Coronary artery (tissue), 2 donors: ENCODE results near the gene MAST4.
"Not testable (repeated sequence)": the region's sequence is repeated elsewhere in the genome, so short reads cannot be mapped to it uniquely, and the experiment has no call there.

Experiments used
- DNase-seq: peaks from one replicate; pipeline ENCODE4 v3.0.0-alpha.2; 2017; ENCODE audit warnings: low spot score
- H3K27ac ChIP-seq, 2 donors: fragments of 200-600 bp; sonication (generic); one replicate each; pipeline ENCODE4 v1.5.1; 2016 to 2019
- H3K4me3 ChIP-seq: fragments of 200-600 bp; sonication (generic); 2 replicates; pipeline ENCODE4 v1.5.1; 2016; ENCODE audit warnings: mild to moderate bottlenecking, moderate library complexity
- CTCF ChIP-seq: fragments of 200-600 bp; sonication (generic); IDR thresholded peaks from one replicate; pipeline ENCODE4 v1.5.1; 2019; ENCODE audit warnings: antibody characterized with exemption

The MAST4 gene

DNA sequence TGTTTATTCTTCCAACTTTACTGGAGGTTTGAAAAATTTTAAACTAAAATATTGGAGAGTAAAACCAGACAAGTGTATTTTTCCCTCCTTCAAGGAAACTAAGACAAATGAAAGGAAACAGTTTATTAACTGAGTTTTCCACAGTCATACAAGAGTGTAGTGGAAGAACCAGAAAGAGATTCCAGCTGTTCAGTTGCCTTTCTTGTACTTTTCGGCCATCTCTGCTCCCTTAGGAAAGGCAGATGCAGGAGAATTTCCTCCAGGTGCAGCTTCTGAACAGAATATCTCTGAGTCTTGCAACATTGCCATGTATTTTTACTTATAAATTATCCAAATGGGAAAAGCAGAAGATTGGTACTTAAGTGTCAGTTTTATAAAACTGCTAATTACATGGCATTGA lies 217.1 kb downstream of the MAST4 start:
- no peak for DNase-seq
- H3K27ac ChIP-seq, result no peak overlapping the region
- no peak for TF ChIP-seq CTCF
- H3K4me3 ChIP-seq, result no peak overlapping the region

- no peak for DNase-seq
- peak; percentile 51 for TF ChIP-seq CTCF
- no peak overlapping the region for H3K27ac ChIP-seq
- no peak overlapping the region for H3K4me3 ChIP-seq
Measured at GRCh38 chr5:66814146-66814991, 218.2 kb downstream of the MAST4 start.

DNA sequence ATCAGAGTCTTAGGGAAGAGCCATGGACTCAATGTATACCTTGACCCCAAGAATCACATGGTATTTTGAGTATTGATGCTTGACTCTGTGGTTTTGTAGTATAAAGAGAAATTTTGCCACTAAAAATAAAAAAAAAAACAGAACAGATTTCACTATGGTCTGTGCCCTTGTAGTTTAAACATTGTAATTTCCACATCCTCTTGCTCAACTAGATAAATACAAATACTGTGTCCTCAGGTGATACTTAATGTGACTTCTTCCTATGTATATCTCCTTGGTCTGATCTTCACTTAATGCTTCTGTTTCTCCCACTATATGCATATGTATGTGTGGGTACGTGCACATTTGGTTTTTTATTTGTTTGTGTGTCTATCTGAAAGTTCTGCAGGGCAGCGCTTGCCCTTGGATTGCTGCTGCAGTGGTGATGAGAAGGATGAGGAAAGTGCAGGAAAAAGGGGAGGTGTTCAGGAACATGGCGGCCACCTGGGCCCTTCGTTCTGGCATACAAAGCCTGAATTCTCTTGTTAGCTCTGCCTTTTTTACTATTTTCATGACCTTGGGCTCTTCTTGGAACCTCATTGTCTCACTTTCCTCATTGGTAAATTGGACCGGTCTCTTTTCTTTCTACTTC lies 222.2 kb downstream of the MAST4 start:
- no peak for DNase-seq
- Histone ChIP-seq H3K4me3 (no peak overlapping the region), H3K27ac (no peak overlapping the region)
- no peak for TF ChIP-seq CTCF

DNA sequence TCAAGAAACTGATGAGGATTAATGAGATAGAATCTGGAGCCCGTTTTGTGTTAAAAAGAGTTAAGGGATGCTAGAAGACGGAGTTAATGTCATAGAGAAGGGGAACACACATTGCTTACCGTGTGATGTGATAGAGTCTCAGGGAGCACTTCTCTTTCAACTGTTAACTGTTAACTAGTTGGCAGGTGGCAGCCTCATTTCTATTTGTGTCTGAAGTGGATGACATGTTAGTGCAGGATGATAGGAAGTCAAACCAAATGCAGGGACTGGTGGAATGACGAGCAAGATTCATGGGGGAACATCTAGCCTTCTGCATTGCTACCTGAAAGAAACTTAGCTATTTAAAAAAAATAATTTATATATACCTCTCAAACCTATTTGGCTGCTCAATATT lies 222.7 kb downstream of the MAST4 start:
- Histone ChIP-seq H3K4me3 (no peak overlapping the region), H3K27ac (no peak overlapping the region)
- no peak for DNase-seq
- TF ChIP-seq CTCF, result no peak

DNA sequence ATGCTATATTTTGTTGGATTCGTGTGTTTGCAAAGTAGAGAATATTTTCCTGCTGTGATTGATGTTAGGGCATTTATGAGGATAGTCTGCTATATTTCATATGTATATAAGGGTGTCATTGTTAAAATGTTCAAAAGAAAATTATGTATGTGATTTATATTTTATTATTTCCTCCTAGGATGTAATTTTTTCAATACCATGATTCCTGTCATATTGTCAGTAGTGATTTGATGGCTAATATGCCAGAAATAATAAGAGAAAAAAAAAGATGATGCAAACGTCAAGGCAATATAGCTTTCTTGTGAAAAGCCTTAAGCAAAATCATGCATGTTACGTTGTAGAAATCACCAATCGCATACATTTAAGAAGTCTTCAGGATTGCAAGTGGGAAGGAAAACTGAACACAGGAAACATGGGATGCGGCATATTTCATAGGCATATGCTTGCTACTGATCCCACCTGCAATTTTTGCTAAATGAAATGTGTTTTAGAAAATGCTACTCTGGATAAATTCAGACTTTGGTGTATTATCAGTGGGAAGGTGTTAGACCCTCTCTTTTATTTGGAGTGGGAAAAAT lies 224.5 kb downstream of the MAST4 start:
- Histone ChIP-seq H3K4me3 (no peak overlapping the region), H3K27ac (no peak overlapping the region)
- no peak for TF ChIP-seq CTCF
- DNase-seq, result no peak

GRCh38 chr5:66821688-66822429 lies 225.7 kb downstream of the MAST4 start:
- TF ChIP-seq CTCF, result no peak
- no peak overlapping the region for H3K4me3 ChIP-seq
- DNase-seq, result no peak
- no peak overlapping the region for H3K27ac ChIP-seq

DNA sequence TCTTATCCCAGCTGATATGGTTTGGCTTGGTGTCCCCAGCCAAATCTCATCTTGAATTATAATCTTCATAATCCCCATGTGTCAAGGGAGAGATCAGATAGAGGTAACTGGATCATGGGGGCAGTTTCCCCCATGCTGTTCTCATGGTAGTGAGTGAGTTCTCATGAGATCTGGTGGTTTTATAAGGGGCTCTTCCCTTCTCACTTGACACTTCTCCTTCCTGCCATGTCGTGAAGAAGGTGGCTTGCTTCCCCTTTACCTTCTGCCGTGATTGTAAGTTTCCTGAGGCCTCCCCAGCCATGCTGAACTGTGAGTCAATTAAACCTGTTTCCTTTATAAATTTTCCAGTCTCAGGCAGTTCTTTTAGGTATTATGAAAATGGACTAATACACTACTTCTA lies 226.7 kb downstream of the MAST4 start:
- not testable (repeated sequence) for H3K27ac ChIP-seq, H3K4me3 ChIP-seq, DNase-seq
